HuH-7 (cell line): ENCODE measurements around the gene GOLT1A.

Experiments
- DNase-seq: peaks from one replicate; pipeline ENCODE4 v3.0.0; 2011; ENCODE audit warnings: low spot score

The GOLT1A gene

GRCh38 chr1:204154568-204155255 lies 59.1 kb downstream of the GOLT1A start:
- DNase-seq, result no peak

GRCh38 chr1:204153667-204154066 lies 60.1 kb downstream of the GOLT1A start:
- DNase-seq, result no peak

- DNase-seq, result no peak
Measured at GRCh38 chr1:204152310-204153044, 61.3 kb downstream of the GOLT1A start.

- peak; percentile 89 for DNase-seq
Measured at GRCh38 chr1:204151552-204152309, 62.1 kb downstream of the GOLT1A start, which contains the start of gene ETNK2. Gene ETNK2, minus strand, starts transcription at chr1:204152044. Its CDS starts 192 bp downstream, at chr1:204151852.

- no peak for DNase-seq
Measured at GRCh38 chr1:204150702-204151551, 62.9 kb downstream of the GOLT1A start.

- DNase-seq, result no peak
Measured at GRCh38 chr1:204149635-204150565, 63.9 kb downstream of the GOLT1A start.

- DNase-seq, result no peak
Measured at GRCh38 chr1:204149107-204149506, 64.7 kb downstream of the GOLT1A start.
